Breast epithelium (tissue), 3 donors: ENCODE results near the gene FBXO31.

Source experiments
- CTCF ChIP-seq, 3 donors: fragments of 450-650 bp; IDR thresholded peaks; one replicate each; pipeline ENCODE4 v1.5.1; 2016 to 2017; ENCODE audit warnings: antibody characterized with exemption in 3 of 3, mild to moderate bottlenecking in 3 of 3, moderate library complexity in 3 of 3
- POLR2A ChIP-seq: fragments of 450-650 bp; IDR thresholded peaks from one replicate; pipeline ENCODE4 v1.6.1; 2016; ENCODE audit warnings: antibody characterized with exemption, mild to moderate bottlenecking, moderate library complexity
- POLR2AphosphoS5 ChIP-seq, 3 donors: sonication (generic); formaldehyde crosslinking; IDR thresholded peaks; one replicate each; pipeline ENCODE4 v1.6.1; 2017; ENCODE audit warnings: antibody characterized with exemption in 3 of 3

DNA sequence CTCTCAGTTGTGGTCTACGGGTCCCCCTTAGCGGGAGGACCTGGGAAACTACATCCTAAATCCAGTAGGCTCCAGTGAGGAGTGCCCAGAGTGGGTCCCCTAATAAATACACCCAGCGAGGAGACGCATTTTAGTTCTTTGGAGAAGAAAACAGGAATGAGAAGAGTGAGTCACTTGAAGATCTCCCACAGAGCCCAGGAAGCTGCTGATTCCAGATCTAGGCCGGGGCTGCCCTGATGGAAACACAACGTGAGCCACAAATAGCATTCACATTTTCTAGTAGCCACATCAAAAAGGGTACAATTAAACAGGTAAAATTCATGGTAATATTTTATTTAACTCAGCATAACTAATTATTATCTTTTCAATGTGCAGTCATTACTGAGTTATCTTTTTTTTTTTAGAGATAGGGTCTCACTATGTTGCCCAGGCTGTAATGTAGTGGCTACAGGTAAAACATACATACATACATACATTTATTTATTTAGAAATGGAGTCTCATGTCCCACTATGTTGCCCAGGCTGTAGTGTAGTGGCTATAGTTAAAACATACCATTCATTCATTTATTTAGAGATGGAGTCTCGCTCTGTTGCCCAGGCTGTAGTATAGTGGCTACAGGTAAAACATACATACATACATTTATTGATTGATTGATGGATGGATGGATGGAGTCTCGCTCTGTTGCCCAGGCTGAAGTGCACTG lies 21.5 kb downstream of the FBXO31 start:
- TF ChIP-seq CTCF (IDR thresholded peaks at IDR 0.05) (no peak), POLR2AphosphoS5 (IDR thresholded peaks at IDR 0.05) (no peak), POLR2A (no peak)
